GM12878 (cell line): ENCODE data around the gene ANAPC10. TPM values are rescaled to one million over a fixed set of nuclear protein-coding genes. Genes with fewer than 3 reads are reported as not detected.

Source experiments
- ATAC-seq: fragments of 200-7000 bp; cut with Tn5 transposase; 3 replicates; pipeline ENCODE4 v1.9.1; 2020; ENCODE audit warnings: mild to moderate bottlenecking, moderate library complexity
- BruUV-seq: library from RNA; stranded (reverse); fragments of 400-500 nt; replicated peaks from 2 replicates; lab custom pipeline; 2021; lab: Mats Ljungman, UMichigan
- CTCF ChIA-PET: fragments of 300-600 bp; sonication (Branson Sonifier 250); formaldehyde crosslinking; extraction: SDS; loops from one replicate; lab custom pipeline; 2021; ENCODE audit warnings: inconsistent platforms; lab: Yijun Ruan, JAX
- POLR2A ChIA-PET: fragments of 350-600 bp; formaldehyde crosslinking; extraction: SDS; loops from one replicate; lab custom pipeline; 2021; ENCODE audit warnings: inconsistent platforms; lab: Charles Lee
- RAD21 ChIA-PET: fragments of 300-600 bp; sonication (Branson Sonifier 250); formaldehyde crosslinking; loops from one replicate; lab custom pipeline; 2023; ENCODE audit warnings: antibody characterized with exemption; ENCODE audit not compliant: unreplicated experiment; lab: Charles Lee
- SMC1A ChIA-PET: fragments of 300-600 bp; sonication (Branson Sonifier 250); formaldehyde crosslinking; loops from one replicate; lab custom pipeline; 2023; ENCODE audit not compliant: unreplicated experiment, uncharacterized antibody; lab: Charles Lee
- DNase-seq: peaks from one replicate; pipeline ENCODE4 v3.0.0-alpha.2; 2011; ENCODE audit warnings: low read depth, low spot score
- FAIRE-seq: peaks from 3 replicates; lab custom pipeline; 2011; peaks lifted over from hg19 to GRCh38; lab: Jason Lieb, UNC
- H2AFZ ChIP-seq: 2 replicates; pipeline ENCODE4 v1.6.0; 2011; ENCODE audit warnings: low read depth, low read length, control low read depth; ENCODE audit not compliant: control insufficient read depth
- H3K27ac ChIP-seq: 2 replicates; pipeline ENCODE4 v1.5.1; 2011; ENCODE audit warnings: control low read depth; ENCODE audit not compliant: control insufficient read depth, insufficient read depth
- H3K27me3 ChIP-seq, 2 experiments: replicated peaks in 1 of 2; 2 replicates each; pipeline versions ENCODE4 v1.6.0 to v1.6.1; 2011; ENCODE audit warnings: low read length in 1 of 2; ENCODE audit not compliant: control insufficient read depth in 2 of 2, insufficient read depth in 2 of 2
- H3K36me3 ChIP-seq, 2 experiments: 2 replicates each; pipeline ENCODE4 v1.5.1; 2011; ENCODE audit warnings: low read length in 1 of 2; ENCODE audit not compliant: control insufficient read depth in 2 of 2, insufficient read depth in 2 of 2
- H3K4me1 ChIP-seq: 2 replicates; pipeline ENCODE4 v1.6.1; 2011; ENCODE audit warnings: mild to moderate bottlenecking, low read length, moderate library complexity, mixed read lengths; ENCODE audit not compliant: control insufficient read depth, insufficient read depth
- H3K4me2 ChIP-seq: 2 replicates; pipeline ENCODE4 v1.6.0; 2011; ENCODE audit warnings: control low read depth; ENCODE audit not compliant: control insufficient read depth, insufficient read depth
- H3K4me3 ChIP-seq: fragments of 200-600 bp; sonication (generic); 2 replicates; pipeline ENCODE4 v1.5.1; 2016
- H3K79me2 ChIP-seq: 2 replicates; pipeline ENCODE4 v1.6.0; 2011; ENCODE audit warnings: low read length; ENCODE audit not compliant: control insufficient read depth, insufficient read depth
- H3K9ac ChIP-seq: 2 replicates; pipeline ENCODE4 v1.8.0; 2011; ENCODE audit warnings: low read length, control low read depth, mixed read lengths; ENCODE audit not compliant: control insufficient read depth, insufficient read depth
- H3K9me3 ChIP-seq: replicated peaks from 3 replicates; pipeline ENCODE4 v1.5.1; 2011; ENCODE audit warnings: mild to moderate bottlenecking, low read length; ENCODE audit not compliant: control insufficient read depth, insufficient read depth
- H4K20me1 ChIP-seq: 2 replicates; pipeline ENCODE4 v1.6.0; 2011; ENCODE audit not compliant: control insufficient read depth, insufficient read depth
- ATF7 ChIP-seq: fragments of 450-650 bp; IDR thresholded peaks from 2 replicates; pipeline ENCODE4 v1.6.1; 2016; ENCODE audit warnings: low read depth, mild to moderate bottlenecking
- CBFB ChIP-seq: IDR thresholded peaks from 2 replicates; pipeline ENCODE4 v1.6.1; 2016; ENCODE audit warnings: antibody characterized with exemption, low read depth
- CBX3 ChIP-seq: fragments of 200-600 bp; sonication (generic); IDR thresholded peaks from 2 replicates; pipeline ENCODE4 v1.6.1; 2016; ENCODE audit warnings: low read depth, borderline replicate concordance
- CHD1 ChIP-seq: IDR thresholded peaks from 2 replicates; pipeline ENCODE4 v1.6.1; 2012; ENCODE audit warnings: low read depth, low read length, improper control_type of control experiment
- EED ChIP-seq: sonication (generic); IDR thresholded peaks from 2 replicates; pipeline ENCODE4 v1.6.1; 2016; ENCODE audit warnings: antibody characterized with exemption, low read depth
- NR2F1 ChIP-seq: fragments of 450-650 bp; conservative IDR thresholded peaks from 2 replicates; pipeline ENCODE4 v1.6.1; 2017; ENCODE audit warnings: mild to moderate bottlenecking
- RAD51 ChIP-seq: fragments of 450-650 bp; IDR thresholded peaks from 2 replicates; pipeline ENCODE4 v1.6.1; 2016; ENCODE audit warnings: moderate library complexity, mild to moderate bottlenecking, inconsistent platforms
- SIN3A ChIP-seq: IDR thresholded peaks from 2 replicates; pipeline ENCODE4 v1.6.1; 2012; ENCODE audit warnings: low read depth, low read length, improper control_type of control experiment
- SPI1 ChIP-seq: IDR thresholded peaks from 2 replicates; pipeline ENCODE4 v1.6.1; 2011; ENCODE audit warnings: low read depth, mild to moderate bottlenecking, low read length, moderate library complexity, borderline replicate concordance; ENCODE audit not compliant: insufficient read depth
- SRF ChIP-seq, 2 experiments: IDR thresholded peaks; 2 replicates each; pipeline ENCODE4 v1.6.1; 2011; ENCODE audit warnings: low read depth in 2 of 2, low read length in 2 of 2, mild to moderate bottlenecking in 1 of 2, moderate library complexity in 1 of 2
- STAT1 ChIP-seq: fragments of 450-650 bp; conservative IDR thresholded peaks from 2 replicates; pipeline ENCODE4 v1.6.1; 2014; ENCODE audit warnings: antibody characterized with exemption, mild to moderate bottlenecking
- TCF12 ChIP-seq: IDR thresholded peaks from 2 replicates; pipeline ENCODE4 v1.6.1; 2011; ENCODE audit warnings: low read depth, mild to moderate bottlenecking, low read length
- YBX1 ChIP-seq: fragments of 450-650 bp; IDR thresholded peaks from 2 replicates; pipeline ENCODE4 v1.6.1; 2016; ENCODE audit warnings: antibody characterized with exemption
- ZNF207 ChIP-seq: fragments of 450-650 bp; IDR thresholded peaks from 2 replicates; pipeline ENCODE4 v1.6.1; 2014; ENCODE audit warnings: antibody characterized with exemption, mild to moderate bottlenecking, borderline replicate concordance
- WGBS: methylation state at CpG from one replicate; pipeline ENCODE4 v1.1.6; 2016; ENCODE audit warnings: low lambda C conversion rate; ENCODE audit not compliant: insufficient replicate concordance, insufficient coverage; ENCODE audit errors: missing lambda C conversion rate; 5-methylcytosine and 5-hydroxymethylcytosine counted together
- in situ Hi-C: fragments of 300-500 bp; cut with MboI; formaldehyde crosslinking; loops from 9 replicates; pipeline ENCODE4 v1.14.3; 2018; ENCODE audit warnings: mixed read lengths
- intact Hi-C: fragments of 100-400 bp; cut with micrococcal nuclease; formaldehyde crosslinking; loops from one replicate; pipeline ENCODE4 v1.14.2; 2022; ENCODE audit not compliant: unreplicated experiment
- polyA plus RNA-seq, 11 experiments: library from polyadenylated mRNA; depleted of rRNA in 4 of 11; unstranded in 6 of 11; stranded (reverse) in 5 of 11; fragments of >200 nt; fragmentation: Nextera tagmentation in 4 of 11; fragmentation: Illumina TruSeq in 1 of 11; extraction: Ambion mirVana in 4 of 11; extraction: Trizol in 1 of 11; gene quantifications; 1 replicate in 1 of 11; 2 replicates in 10 of 11; pipeline versions ENCODE4 v1.2.1 to v1.2.3, GENCODE V29; 2011 to 2016; ENCODE audit warnings: inconsistent platforms in 2 of 11, missing spikeins in 2 of 11, low read depth in 1 of 11
- total RNA-seq, 4 experiments: library from RNA; depleted of rRNA in 3 of 4; stranded (reverse); fragments of >200 nt in 3 of 4; fragmentation: Illumina TruSeq in 1 of 4; extraction: Trizol in 1 of 4; gene quantifications; 2 replicates each; pipeline versions ENCODE4 v1.2.1 to v1.2.3, GENCODE V29; 2013 to 2021
- TF ChIP-seq, protein P1 (sequence below): IDR thresholded peaks from 2 replicates; pipeline ENCODE4 v1.6.1; 2011; ENCODE audit warnings: mild to moderate bottlenecking, low read depth, low read length, moderate library complexity; ENCODE audit not compliant: insufficient replicate concordance

The ANAPC10 gene
- total and polyA plus RNA-seq, 10 of the 15 experiments (the other 5 are each of a cell fraction or from before 2014, with no cell fraction given) = 23.8 to 73.7 (median 48.5) TPM

GRCh38 chr4:145035494-145036136, 62.4 kb downstream of the ANAPC10 start:
- POLR2A ChIA-PET = no interaction called here

DNA sequence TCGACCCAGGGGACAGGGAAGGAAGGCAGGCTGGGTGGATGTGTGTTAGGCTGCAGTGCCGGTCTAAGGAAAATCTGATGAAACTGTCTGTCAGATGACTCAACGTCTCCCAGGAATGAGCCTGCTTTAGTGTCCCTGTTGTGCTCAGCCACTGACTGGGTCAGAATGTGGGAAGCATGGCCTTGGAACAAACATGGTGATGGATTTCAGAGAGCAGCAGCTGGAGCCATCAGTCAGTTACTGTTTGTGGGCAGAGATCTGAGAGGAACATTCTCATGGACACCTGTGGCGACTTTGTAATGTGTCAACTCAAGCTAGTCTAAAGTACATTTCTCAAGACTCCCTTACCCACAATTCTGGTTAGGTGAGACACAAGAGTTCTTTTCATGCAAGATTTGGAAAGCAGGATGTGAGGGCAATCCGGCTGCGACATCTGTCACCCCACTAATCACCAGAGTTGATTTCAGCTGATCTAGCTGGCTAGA, 63.2 kb downstream of the ANAPC10 start:
- H3K27ac ChIP-seq = no peak overlapping the region
- intact Hi-C loops = no loop called here
- H3K36me3 ChIP-seq = peaks cover 5 to 8% of the 10 kb centered on the region in 2 experiments; a peak in 3 of 4 replicates
- TF ChIP-seq, protein P1, sequence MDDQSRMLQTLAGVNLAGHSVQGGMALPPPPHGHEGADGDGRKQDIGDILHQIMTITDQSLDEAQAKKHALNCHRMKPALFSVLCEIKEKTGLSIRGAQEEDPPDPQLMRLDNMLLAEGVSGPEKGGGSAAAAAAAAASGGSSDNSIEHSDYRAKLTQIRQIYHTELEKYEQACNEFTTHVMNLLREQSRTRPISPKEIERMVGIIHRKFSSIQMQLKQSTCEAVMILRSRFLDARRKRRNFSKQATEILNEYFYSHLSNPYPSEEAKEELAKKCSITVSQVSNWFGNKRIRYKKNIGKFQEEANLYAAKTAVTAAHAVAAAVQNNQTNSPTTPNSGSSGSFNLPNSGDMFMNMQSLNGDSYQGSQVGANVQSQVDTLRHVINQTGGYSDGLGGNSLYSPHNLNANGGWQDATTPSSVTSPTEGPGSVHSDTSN = no peak
- TF ChIP-seq YBX1 = no peak
- no peak for TF ChIP-seq ZNF207
- no peak for TF ChIP-seq STAT1
- no peak for TF ChIP-seq SIN3A
- no peak for TF ChIP-seq RAD51
- no peak for TF ChIP-seq NR2F1
- TF ChIP-seq CBFB = no peak
- no peak for TF ChIP-seq ATF7
- no peak for TF ChIP-seq SRF (IDR thresholded peaks at IDR 0.05; ENCODE audit: low read depth in 2 of 2, low read length in 2 of 2)
- no peak for TF ChIP-seq CHD1
- no peak for TF ChIP-seq CBX3
- H3K9ac ChIP-seq = no peak overlapping the region
- ChIA-PET SMC1A (interaction anchor here (0.7 to 2.5 kb wide), 3 partner anchors 10 to 45 kb away, joined by 3 to 13 read pairs (median 3); no protein-coding TSS in a partner anchor), POLR2A (no interaction called here), RAD21 (no interaction called here), CTCF (no interaction called here)
- ATAC-seq (no peak), FAIRE-seq (no peak), DNase-seq (no peak)
- BruUV-seq = no TSS peak
- no peaks in the 10 kb centered on the region; the same call in 2 of the 3 replicates for H3K9me3 ChIP-seq
- in situ Hi-C loops = no loop called here
- H3K27me3 ChIP-seq = no peaks in the 10 kb centered on the region
- no peak overlapping the region for H3K4me3 ChIP-seq
- no peaks in the 10 kb centered on the region for H4K20me1 ChIP-seq
- H2AFZ ChIP-seq = no peak overlapping the region
- peaks cover 6% of the 10 kb centered on the region; the same call in 1 of the 2 replicates for H3K4me1 ChIP-seq
- 98% methylated on average over 6 of the region's 6 CpGs for WGBS
- no peaks in the 10 kb centered on the region for H3K79me2 ChIP-seq
- no peak overlapping the region for H3K4me2 ChIP-seq

More at GRCh38 chr4:145035494-145036136, 62.4 kb downstream of the ANAPC10 start:
- intact Hi-C loops = no loop called here
- no TSS peak for BruUV-seq
- Histone ChIP-seq H3K36me3 (peaks cover 5 to 8% of the 10 kb centered on the region in 2 experiments; a peak in 3 of 4 replicates), H3K79me2 (no peaks in the 10 kb centered on the region), H2AFZ (no peak overlapping the region), H3K4me3 (no peak overlapping the region), H4K20me1 (no peaks in the 10 kb centered on the region), H3K4me1 (peaks cover 6% of the 10 kb centered on the region; the same call in 1 of the 2 replicates), H3K4me2 (no peak overlapping the region), H3K9me3 (no peaks in the 10 kb centered on the region; the same call in 2 of the 3 replicates), H3K9ac (no peak overlapping the region), H3K27me3 (no peaks in the 10 kb centered on the region), H3K27ac (peak overlapping the region; percentile 25; the same call in 1 of the 2 replicates)
- ChIA-PET RAD21 (no interaction called here), CTCF (interaction anchor here (0.7 to 1.4 kb wide), 3 partner anchors 8 to 39 kb away, joined by 3 to 5 read pairs (median 4); no protein-coding TSS in a partner anchor), SMC1A (interaction anchor here (0.7 to 2.5 kb wide), 6 partner anchors 10 to 58 kb away, joined by 3 to 13 read pairs (median 3); no protein-coding TSS in a partner anchor)
- ATAC-seq (no peak), DNase-seq (no peak), FAIRE-seq (no peak)
- 98% methylated on average over 2 of the region's 2 CpGs for WGBS
- TF ChIP-seq SPI1 = peak; percentile 35; the same call in 1 of the 2 replicates
- TF ChIP-seq EED = 0 out of 2 replicates have a peak, but pooled peaks have one; percentile 24
- TF ChIP-seq TCF12 = no peak
- in situ Hi-C loops = no loop called here
